Left colon (tissue), 2 donors: ENCODE results near the gene HBP1. TPM values are rescaled to one million over a fixed set of nuclear protein-coding genes. Genes with fewer than 3 reads are reported as not detected.

Source experiments
- ATAC-seq: fragments of 200-7000 bp; cut with Tn5 transposase; one replicate; pipeline ENCODE4 v1.9.1; 2020; ENCODE audit warnings: mild to moderate bottlenecking, moderate library complexity
- DNase-seq, 2 donors: peaks; one replicate each; pipeline ENCODE4 v3.0.0-alpha.2; 2020
- intact Hi-C, 2 donors: fragments of 100-400 bp; cut with DNase I in 1 of 2; cut with micrococcal nuclease in 1 of 2; formaldehyde crosslinking; loops; one replicate each; pipeline versions ENCODE4 v1.11.2 to v1.14.0; 2022; cut with DNase I, micrococcal nuclease
- total RNA-seq, 2 donors: library from RNA; stranded (reverse); fragmentation: NEBNext Ultra II Directional; extraction: Animal tissue kit (Norgen Biotek cat#: 25700); gene quantifications; one replicate each; pipeline ENCODE4 v1.2.1, GENCODE V29; 2021
- donor health status: DM: no; HTN: no; CAD: no.
- donor health status: DM: yes; HTN: yes; CAD: no.

HBP1 gene
- total RNA-seq, 2 donors from 2014 or later, result 28.7 to 71.0 TPM

- intact Hi-C loops, result no loop called here
- DNase-seq (no peak), ATAC-seq (no peak)
These were observed 3.7 kb downstream of the HBP1 start for GRCh38 chr7:107172276-107173032.

GRCh38 chr7:107173191-107173590 is 4.4 kb downstream of the HBP1 start:
- intact Hi-C loops, result no loop called here
- DNase-seq, result no peak

GRCh38 chr7:107173691-107174406 is 5.0 kb downstream of the HBP1 start:
- intact Hi-C loops, result no loop called here
- DNase-seq (no peak), ATAC-seq (no peak)

More at GRCh38 chr7:107173191-107173590, 4.4 kb downstream of the HBP1 start:
- no peak for ATAC-seq

GRCh38 chr7:107179326-107180164 is 10.7 kb downstream of the HBP1 start:
- intact Hi-C loops, result no loop called here
- no peak for DNase-seq
- peak; percentile 49 for ATAC-seq

DNA sequence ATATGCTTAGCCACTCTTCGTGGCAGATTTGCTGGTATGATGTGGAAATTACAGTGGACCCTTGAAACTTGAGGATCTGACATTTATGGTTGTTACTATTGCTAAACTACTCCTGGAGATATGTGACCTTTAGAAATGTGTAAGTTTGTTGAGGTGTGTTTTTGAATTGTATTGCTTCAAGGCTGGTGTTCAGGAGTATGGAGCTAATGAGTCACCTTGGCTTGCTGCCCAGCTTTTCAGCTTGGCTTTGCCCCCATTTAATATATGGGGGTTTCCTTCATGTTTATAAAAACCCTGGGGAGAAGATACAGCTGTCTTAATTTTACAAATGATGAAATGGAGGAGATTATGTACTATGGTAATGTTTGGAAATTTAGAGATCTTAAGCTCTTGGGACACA is 11.6 kb downstream of the HBP1 start:
- DNase-seq (peak; percentile 40 to 62), ATAC-seq (peak; percentile 81)
- intact Hi-C loops, result no loop called here

- intact Hi-C loops, result no loop called here
- no peak for ATAC-seq
- DNase-seq, result no peak
These were observed 12.4 kb downstream of the HBP1 start for GRCh38 chr7:107181172-107181571.

DNA sequence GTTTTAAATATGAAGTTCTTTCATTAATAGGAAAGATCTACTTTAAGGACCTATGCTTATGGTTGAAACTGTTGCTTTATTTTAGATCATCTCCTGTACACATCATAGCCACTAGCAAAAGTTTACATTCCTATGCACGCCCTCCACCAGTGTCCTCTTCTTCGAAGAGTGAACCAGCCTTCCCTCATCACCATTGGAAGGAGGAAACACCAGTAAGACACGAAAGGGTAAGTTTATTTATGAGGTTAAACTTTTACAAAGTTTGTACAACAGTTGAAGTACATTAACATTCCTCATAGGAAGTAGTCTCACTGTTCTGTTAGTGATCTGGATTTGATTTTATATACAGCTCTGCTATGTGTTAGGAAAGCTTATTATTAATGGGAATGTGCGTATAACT is 16.9 kb downstream of the HBP1 start:
- DNase-seq (no peak), ATAC-seq (peak; percentile 77)
- intact Hi-C loops, result no loop called here

- DNase-seq (no peak), ATAC-seq (no peak)
- intact Hi-C loops, result no loop called here
These were observed 17.4 kb downstream of the HBP1 start for GRCh38 chr7:107186240-107186639.

GRCh38 chr7:107187774-107188173 is 19.0 kb downstream of the HBP1 start:
- no peak for DNase-seq
- ATAC-seq, result peak; percentile 67
- intact Hi-C loops, result no loop called here

GRCh38 chr7:107190090-107190489 is 21.3 kb downstream of the HBP1 start:
- intact Hi-C loops, result no loop called here
- no peak for ATAC-seq
- no peak for DNase-seq

DNA sequence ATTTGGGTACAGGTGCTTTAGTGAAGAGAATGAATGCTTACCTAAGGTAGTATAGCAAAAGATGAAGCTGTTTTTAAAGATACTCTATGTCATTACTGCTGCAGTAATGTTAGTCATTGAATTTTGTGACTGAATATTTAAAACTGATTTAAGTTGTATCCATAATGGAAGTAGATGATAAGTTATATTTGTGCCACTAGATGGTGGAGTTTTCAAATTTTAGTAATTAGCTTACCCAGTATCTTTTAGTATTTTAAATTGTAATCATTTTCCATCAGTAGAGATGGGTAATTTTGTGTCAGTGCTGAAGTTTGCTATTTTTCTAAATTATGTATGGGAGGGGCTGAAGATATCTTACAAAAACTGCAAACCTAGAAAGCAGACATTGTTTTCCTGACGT is 25.2 kb downstream of the HBP1 start:
- ATAC-seq, result no peak
- intact Hi-C loops, result no loop called here
- no peak for DNase-seq

GRCh38 chr7:107196834-107197610 is 28.2 kb downstream of the HBP1 start:
- ATAC-seq, result peak; percentile 35
- no peak for DNase-seq
- intact Hi-C loops, result no loop called here

DNA sequence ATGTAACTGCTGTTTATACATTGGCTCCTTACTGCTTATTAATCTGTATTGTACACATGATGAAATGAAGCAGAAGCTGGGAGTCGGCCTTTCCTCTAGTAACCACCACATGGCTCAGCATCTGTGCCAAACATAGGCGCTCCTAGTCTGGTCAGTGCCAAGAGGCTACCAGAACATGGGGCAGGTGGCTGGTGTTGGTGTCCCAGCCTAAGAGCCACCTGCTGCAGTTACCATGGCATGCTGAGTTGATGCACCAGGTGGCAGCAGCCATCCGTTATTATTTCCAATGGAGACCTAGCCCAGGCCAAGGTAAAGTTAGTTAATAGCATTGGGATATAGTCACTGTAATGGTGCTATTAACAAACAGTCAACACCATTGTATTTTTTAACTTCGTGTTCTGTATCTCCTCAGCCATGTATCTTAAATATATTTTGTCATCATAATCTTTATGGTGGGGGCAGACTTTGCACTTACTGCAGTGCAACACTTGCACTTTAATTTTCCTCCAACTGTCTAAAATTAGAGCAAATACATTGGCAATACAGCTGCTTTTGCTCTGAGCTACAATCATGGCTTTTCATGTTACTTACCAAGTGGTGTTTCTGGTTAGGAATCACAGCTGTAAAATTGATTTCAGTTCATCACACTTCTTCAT is 33.1 kb downstream of the HBP1 start:
- ATAC-seq, result peak; percentile 88
- DNase-seq, result peak in 1 of 2 donors; percentile 56
- intact Hi-C loops, result no loop called here

DNA sequence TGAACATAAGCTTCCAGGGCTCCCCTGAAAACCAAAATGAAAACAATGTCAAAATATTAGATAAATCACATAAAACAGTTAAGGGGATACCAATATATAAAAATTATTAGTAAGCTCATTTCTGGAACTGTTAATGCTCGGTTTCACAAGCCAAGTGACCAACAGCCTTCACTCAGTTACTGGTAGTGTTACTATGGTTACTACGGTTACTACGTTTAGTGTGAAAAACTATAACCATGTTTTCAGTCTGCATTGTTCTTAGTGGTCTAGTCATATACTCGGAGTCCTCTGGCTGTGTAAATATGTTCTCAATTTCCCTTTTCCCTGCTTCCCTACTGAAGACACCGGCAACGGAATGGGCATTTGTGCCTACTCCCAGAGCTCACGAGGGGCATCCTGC is 34.8 kb downstream of the HBP1 start:
- no peak for DNase-seq
- no peak for ATAC-seq
- intact Hi-C loops, result no loop called here

GRCh38 chr7:107206136-107206535 is 37.3 kb downstream of the HBP1 start:
- no peak for DNase-seq
- no peak for ATAC-seq
- intact Hi-C loops, result no loop called here

DNA sequence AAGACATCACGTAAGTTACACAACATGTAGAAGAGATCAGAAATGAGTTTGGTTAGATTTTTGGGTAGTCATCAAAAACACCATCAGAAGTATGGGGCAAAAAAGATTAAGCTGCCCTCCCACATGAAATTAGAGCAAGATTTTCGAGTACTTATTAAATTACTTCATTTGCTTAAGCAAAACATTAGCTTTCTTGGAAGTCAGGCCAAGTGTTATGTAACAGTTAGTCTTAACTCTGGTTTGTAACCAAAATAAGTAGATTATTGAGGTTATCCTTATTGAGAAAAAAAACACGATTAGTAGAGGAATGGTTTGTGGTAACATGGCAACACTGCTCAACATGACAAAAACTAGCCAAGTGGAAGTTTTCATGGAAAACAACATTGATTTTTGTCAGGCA is 37.9 kb downstream of the HBP1 start:
- ATAC-seq (no peak), DNase-seq (no peak)
- intact Hi-C loops, result no loop called here

DNA sequence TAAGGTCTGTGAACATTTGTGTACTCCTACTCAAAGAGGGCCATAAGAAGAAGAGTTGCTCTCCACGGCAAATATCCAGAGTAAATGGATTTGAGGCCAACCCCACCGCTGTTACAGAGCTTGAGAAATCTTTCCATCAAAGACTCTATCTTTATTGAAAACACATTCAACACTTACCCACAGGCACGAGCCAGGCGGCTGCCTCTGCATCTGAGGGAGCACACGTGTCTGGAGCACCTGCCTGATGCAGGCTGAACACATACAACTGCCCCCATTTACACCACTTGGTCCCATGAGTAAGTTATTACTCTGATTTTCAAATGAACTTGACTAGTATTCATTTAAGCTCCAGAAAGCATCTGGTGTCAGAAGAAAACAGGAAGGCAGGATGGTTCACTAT is 38.7 kb downstream of the HBP1 start:
- intact Hi-C loops, result no loop called here
- DNase-seq (no peak), ATAC-seq (no peak)

- no peak for DNase-seq
- intact Hi-C loops, result no loop called here
- ATAC-seq, result no peak
These were observed 39.3 kb downstream of the HBP1 start for GRCh38 chr7:107208024-107208521.
